ENCODE measurements around the gene BMS1.
"Not testable (repeated sequence)": the region's sequence is repeated elsewhere in the genome, so short reads cannot be mapped to it uniquely, and the experiment has no call there.

Gene BMS1

GRCh38 chr10:42795701-42796100 is 13.1 kb downstream of the BMS1 start:
- DNase-seq (ENCODE audit: low read depth) = no peak

DNA sequence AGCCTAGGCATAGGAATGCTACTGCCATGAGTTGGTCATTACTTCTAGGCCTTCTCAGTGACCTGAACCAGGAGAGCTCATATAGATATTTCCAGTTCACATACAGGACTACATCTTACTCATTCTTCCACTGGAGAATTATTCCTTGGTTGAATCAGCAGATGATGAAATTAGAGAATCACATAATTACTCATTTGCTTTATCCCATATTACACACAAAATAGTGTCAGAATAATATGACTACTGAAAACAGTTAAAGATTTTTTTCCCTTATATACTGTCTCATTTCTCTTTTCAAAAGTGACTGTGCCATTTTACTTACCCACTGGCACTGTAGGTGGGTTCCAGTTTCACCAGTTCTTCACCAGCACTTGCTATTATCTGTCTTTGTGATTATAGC is 18.5 kb downstream of the BMS1 start:
- DNase-seq (ENCODE audit: low read depth) = peak; percentile 43

DNA sequence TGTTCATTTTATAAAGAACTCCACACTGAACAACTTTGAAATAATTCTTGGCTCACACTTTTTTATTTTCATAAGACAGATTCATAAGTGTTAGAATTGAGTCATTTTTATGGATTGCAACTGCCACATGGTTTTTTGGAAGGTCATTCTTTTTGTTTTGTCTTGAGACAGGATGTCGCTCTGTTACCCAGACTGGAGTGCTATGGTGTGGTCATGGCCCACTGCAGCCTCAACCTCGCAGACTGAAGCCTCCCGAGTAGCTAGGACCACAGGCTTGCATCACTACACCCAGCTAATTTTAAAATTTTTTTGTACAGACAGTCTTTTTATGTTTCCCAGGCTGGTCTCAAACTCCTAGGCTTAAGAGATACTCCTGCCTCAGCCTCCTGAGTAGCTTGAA is 20.3 kb downstream of the BMS1 start:
- DNase-seq (ENCODE audit: low read depth) = no peak

GRCh38 chr10:42809676-42810075 is 27.1 kb downstream of the BMS1 start:
- DNase-seq (ENCODE audit: low read depth) = no peak

DNA sequence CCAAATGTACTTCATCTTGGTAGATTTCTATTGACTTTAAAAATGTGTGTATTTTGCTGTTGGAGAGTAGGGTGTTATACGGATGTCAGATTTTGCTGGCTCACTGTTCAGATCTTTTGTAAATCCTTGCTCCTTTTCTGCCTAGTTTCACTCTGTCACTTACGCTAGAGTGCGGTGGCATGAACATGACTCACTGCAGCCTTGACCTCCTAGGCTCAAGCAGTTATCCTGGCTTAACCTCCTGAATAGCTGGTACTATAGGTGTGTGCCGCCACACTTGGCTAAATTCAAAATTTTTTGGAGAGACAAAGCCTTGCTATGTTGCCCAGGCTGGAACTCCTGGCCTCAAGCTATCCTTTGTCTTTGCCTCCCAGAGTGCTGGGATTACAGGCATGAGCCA is 29.4 kb downstream of the BMS1 start:
- no peak for DNase-seq (ENCODE audit: low read depth)

GRCh38 chr10:42813989-42814687 is 31.5 kb downstream of the BMS1 start:
- not testable (repeated sequence) for DNase-seq (ENCODE audit: low read depth)

GRCh38 chr10:42816334-42816733 is 33.7 kb downstream of the BMS1 start:
- DNase-seq (ENCODE audit: low read depth) = not testable (repeated sequence)

DNA sequence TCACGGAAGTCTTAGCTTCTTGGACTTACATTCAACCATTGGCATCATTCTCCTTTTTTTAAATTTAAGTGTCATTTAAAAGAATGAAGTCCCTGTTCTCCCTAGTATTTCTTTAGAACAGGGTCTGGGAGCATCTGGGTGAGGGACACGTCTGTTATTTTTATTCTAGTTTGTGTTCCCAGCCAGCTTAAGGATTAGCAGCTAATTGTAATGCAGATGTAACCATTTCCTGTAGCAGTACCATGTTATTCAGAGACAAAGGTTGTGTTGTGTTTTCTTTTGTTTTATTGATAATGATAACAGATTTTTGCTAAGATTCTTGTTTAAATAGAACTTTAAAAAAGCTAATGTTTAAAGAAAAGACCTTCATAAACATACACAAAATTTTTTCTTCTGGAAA is 34.3 kb downstream of the BMS1 start:
- no peak for DNase-seq (ENCODE audit: low read depth)

GRCh38 chr10:42817417-42817816 is 34.8 kb downstream of the BMS1 start:
- DNase-seq (ENCODE audit: low read depth) = not testable (repeated sequence)

GRCh38 chr10:42826759-42827158 is 44.2 kb downstream of the BMS1 start:
- not testable (repeated sequence) for DNase-seq (ENCODE audit: low read depth)

- DNase-seq (ENCODE audit: low read depth) = no peak
These were observed 44.6 kb downstream of the BMS1 start for GRCh38 chr10:42827201-42827600.

DNA sequence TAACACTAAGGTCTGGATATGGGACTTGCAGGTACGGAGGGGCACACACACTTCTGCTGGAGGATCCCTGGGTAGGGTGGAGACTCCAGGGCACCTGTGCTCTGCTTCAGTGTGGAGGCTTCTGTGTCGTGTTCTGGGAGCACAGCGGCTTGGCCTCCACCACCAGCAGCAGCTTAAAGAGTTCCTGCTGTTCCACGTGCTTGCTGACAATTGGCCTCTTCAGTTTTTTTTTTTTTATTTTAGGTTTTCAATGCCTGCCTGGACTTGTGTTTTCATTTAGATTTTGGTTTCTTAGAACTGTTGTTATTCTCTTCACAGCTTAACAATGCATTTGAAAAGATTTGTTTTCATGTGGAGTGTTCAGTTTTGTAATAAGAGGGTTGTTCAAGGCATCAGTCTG is 45.8 kb downstream of the BMS1 start:
- not testable (repeated sequence) for DNase-seq (ENCODE audit: low read depth)

- DNase-seq (ENCODE audit: low read depth) = no peak
These were observed 47.6 kb downstream of the BMS1 start for GRCh38 chr10:42830237-42830636.

DNA sequence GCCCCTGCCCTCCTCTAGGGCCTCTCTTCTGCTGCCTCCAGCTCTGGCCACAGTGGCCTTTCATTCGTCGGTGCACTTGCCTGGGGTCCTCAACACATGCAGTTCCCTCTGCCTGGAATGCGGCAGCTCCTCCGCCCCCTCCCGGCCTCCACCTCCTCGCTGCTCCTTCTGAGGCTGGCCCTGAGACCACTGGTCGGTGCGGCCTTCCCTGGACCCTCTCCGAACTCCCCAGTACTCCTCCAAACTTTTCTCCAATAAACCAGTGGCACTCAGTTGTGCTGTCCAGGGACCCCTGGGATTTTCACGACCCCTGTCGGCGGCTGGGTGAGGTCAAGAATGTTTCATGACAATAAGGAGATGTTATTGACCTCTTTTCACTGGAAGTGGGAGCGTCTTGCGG is 53.5 kb downstream of the BMS1 start:
- DNase-seq (ENCODE audit: low read depth) = no peak

GRCh38 chr10:42836771-42837468 is 54.3 kb downstream of the BMS1 start:
- DNase-seq (ENCODE audit: low read depth) = no peak

GRCh38 chr10:42844810-42845209 is 62.2 kb downstream of the BMS1 start:
- not testable (repeated sequence) for DNase-seq (ENCODE audit: low read depth)

- not testable (repeated sequence) for DNase-seq (ENCODE audit: low read depth)
These were observed 64.7 kb downstream of the BMS1 start for GRCh38 chr10:42847261-42847660.

GRCh38 chr10:42850931-42851330 is 68.3 kb downstream of the BMS1 start:
- DNase-seq (ENCODE audit: low read depth) = peak; percentile 82

DNA sequence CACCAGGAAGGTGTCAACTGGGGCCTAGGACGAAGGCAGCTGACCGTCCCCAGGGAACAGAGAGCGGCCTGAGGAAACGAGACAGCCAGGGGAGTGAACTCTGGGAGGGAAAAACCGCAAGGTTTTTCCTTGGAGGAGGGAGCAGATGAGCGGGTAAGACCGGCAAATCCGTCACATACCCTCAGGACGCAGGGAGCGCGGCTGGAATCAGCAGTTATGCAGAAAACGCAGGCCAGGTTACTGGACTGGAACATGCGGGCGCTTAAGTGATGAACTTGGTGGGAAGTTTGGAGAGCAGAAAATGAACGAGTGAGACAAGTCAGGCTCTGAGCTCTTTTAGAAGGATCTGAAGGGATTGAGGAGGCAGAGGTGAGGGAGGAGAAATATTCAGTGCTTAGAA is 76.7 kb downstream of the BMS1 start:
- no peak for DNase-seq (ENCODE audit: low read depth)

- DNase-seq (ENCODE audit: low read depth) = not testable (repeated sequence)
These were observed 77.4 kb downstream of the BMS1 start for GRCh38 chr10:42860016-42860415.

DNA sequence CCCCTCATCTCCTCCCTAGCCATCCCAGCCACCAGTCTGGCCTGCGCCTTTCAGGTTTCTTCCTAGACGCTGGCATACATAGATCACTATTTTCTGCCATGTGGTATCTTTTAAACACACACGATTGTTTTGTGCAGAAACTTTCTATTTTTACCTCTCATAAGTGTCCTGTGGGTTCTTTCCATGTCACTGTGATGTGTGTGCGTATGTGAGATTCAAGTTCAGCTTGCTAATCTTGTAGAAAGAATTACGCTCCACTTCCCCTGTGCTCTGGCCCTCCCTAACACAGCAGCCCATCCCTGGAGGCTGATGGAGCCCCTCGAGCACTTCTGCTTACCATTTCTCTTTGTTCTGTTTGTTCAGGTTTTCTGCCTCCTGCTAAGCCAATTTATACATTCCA is 80.2 kb downstream of the BMS1 start:
- not testable (repeated sequence) for DNase-seq (ENCODE audit: low read depth)

- DNase-seq (ENCODE audit: low read depth) = peak; percentile 34
These were observed 82.0 kb downstream of the BMS1 start for GRCh38 chr10:42864575-42864974.

GRCh38 chr10:42865716-42866114 is 83.1 kb downstream of the BMS1 start:
- DNase-seq (ENCODE audit: low read depth) = no peak

Data from ELR (cell line).